Osteocyte (in vitro differentiated cells): ENCODE results near the gene ZNF385B. TPM values are rescaled to one million over a fixed set of nuclear protein-coding genes. Genes with fewer than 3 reads are reported as not detected.

ENCODE experiments used
- DNase-seq: peaks from one replicate; pipeline ENCODE4 v3.0.0; 2021; ENCODE audit warnings: mixed read lengths; ENCODE audit not compliant: unreplicated experiment; ENCODE audit errors: extremely low spot score
- H3K27ac Mint-ChIP-seq: one replicate; pipeline ENCODE4 v1.8.0; 2021; ENCODE audit warnings: mild to moderate bottlenecking, mixed read lengths; ENCODE audit not compliant: unreplicated experiment
- H3K27me3 Mint-ChIP-seq: one replicate; pipeline ENCODE4 v1.8.0; 2021; ENCODE audit warnings: mixed read lengths; ENCODE audit not compliant: unreplicated experiment
- H3K36me3 Mint-ChIP-seq: one replicate; pipeline ENCODE4 v1.8.0; 2021; ENCODE audit warnings: mixed read lengths; ENCODE audit not compliant: unreplicated experiment
- H3K4me1 Mint-ChIP-seq: one replicate; pipeline ENCODE4 v1.8.0; 2021; ENCODE audit warnings: mixed read lengths; ENCODE audit not compliant: unreplicated experiment
- H3K4me3 Mint-ChIP-seq: one replicate; pipeline ENCODE4 v1.8.0; 2021; ENCODE audit warnings: mild to moderate bottlenecking, moderate library complexity, mixed read lengths; ENCODE audit not compliant: unreplicated experiment
- H3K9me3 Mint-ChIP-seq: one replicate; pipeline ENCODE4 v1.8.0; 2021; ENCODE audit warnings: mixed read lengths; ENCODE audit not compliant: unreplicated experiment
- total RNA-seq: library from RNA; stranded (reverse); gene quantifications from 2 replicates; pipeline ENCODE4 v1.2.1, GENCODE V29; 2021
- TF ChIP-seq, protein P1 (sequence below): fragments of 200-600 bp; sonication (generic); IDR thresholded peaks from 2 replicates; pipeline ENCODE4 v1.5.0; 2021; ENCODE audit warnings: antibody characterized with exemption, mild to moderate bottlenecking, moderate library complexity

Gene ZNF385B
- total RNA-seq, 1 donor from 2014 or later = 0.13 TPM

DNA sequence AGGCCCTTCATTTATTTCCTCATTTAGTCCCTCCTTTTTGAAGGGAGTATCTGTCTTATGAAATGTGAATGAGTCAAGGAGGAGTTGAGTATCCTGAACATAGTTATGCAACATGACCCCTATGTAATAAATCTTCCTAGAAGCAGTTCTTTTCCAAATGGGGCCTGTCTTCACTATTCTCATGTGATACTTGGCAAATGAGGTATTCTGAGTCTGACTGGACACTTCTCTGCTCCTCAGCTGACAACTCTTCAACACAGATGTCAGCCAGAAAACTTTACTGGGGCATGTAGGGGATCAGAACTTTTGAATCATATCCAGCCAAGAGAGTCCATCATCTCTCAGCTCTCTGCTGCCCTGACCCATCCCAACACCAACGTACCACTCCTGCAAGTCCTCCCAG lies 291.6 kb downstream of the ZNF385B start:
- no peak overlapping the region for H3K4me3 Mint-ChIP-seq
- no peaks in the 10 kb centered on the region for H3K36me3 Mint-ChIP-seq
- no peaks in the 10 kb centered on the region for H3K9me3 Mint-ChIP-seq
- no peak for DNase-seq
- H3K4me1 Mint-ChIP-seq = peaks cover 14% of the 10 kb centered on the region
- H3K27ac Mint-ChIP-seq = no peak overlapping the region
- TF ChIP-seq, protein P1, sequence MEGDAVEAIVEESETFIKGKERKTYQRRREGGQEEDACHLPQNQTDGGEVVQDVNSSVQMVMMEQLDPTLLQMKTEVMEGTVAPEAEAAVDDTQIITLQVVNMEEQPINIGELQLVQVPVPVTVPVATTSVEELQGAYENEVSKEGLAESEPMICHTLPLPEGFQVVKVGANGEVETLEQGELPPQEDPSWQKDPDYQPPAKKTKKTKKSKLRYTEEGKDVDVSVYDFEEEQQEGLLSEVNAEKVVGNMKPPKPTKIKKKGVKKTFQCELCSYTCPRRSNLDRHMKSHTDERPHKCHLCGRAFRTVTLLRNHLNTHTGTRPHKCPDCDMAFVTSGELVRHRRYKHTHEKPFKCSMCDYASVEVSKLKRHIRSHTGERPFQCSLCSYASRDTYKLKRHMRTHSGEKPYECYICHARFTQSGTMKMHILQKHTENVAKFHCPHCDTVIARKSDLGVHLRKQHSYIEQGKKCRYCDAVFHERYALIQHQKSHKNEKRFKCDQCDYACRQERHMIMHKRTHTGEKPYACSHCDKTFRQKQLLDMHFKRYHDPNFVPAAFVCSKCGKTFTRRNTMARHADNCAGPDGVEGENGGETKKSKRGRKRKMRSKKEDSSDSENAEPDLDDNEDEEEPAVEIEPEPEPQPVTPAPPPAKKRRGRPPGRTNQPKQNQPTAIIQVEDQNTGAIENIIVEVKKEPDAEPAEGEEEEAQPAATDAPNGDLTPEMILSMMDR = no peak
- H3K27me3 Mint-ChIP-seq = no peaks in the 10 kb centered on the region

DNA sequence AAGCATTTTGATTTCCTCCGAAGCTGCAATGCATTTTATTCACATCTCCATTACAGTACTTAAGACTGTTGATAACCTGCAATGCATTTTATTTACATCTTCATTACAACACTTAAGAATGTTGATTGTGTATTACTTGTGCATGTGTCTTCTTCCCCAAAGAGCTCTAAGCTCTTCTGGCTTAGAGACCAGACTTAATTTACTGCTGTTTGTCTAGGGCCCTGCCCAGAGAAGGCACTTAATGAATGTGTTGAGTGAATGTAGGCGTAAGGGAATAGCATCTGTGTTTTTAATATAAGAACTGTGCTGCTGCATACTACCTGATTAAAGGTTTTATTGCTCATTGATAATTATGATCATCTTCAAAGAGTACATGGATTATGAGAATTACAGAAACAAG lies 295.6 kb downstream of the ZNF385B start:
- Mint-ChIP-seq H3K36me3 (no peaks in the 10 kb centered on the region), H3K9me3 (no peaks in the 10 kb centered on the region), H3K4me3 (no peak overlapping the region), H3K27me3 (no peaks in the 10 kb centered on the region), H3K27ac (no peak overlapping the region), H3K4me1 (peaks cover 14% of the 10 kb centered on the region)
- no peak for DNase-seq
- TF ChIP-seq, protein P1 = no peak

DNA sequence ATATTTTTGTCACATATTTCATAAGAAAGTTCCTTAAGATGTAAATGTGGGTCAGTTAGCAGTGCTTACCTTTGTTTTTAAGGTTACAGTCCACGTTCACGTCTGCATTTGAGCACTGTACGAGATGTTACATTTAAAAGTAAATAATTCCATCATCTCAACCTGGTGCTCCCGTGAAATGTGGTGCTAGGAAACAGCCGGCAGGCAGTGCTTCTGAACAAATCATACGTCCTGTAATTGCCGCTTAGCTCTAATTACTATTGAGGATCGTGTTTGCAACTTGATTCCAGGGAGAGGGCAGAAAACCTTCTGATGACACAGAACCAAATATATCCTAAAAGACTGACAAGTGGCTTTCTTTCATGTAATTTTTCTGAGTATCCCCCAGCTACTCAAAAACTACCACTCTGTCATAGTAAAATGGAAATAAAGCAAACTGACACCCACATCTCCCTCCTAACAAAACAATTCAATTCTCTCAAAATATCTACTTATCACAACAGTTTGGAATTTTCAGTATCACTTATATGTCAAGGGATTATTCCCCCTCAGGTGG lies 299.0 kb downstream of the ZNF385B start:
- Mint-ChIP-seq H3K36me3 (no peaks in the 10 kb centered on the region), H3K4me3 (no peak overlapping the region), H3K9me3 (no peaks in the 10 kb centered on the region), H3K27ac (no peak overlapping the region), H3K4me1 (peaks cover 19% of the 10 kb centered on the region), H3K27me3 (no peaks in the 10 kb centered on the region)
- no peak for DNase-seq
- TF ChIP-seq, protein P1 = no peak

DNA sequence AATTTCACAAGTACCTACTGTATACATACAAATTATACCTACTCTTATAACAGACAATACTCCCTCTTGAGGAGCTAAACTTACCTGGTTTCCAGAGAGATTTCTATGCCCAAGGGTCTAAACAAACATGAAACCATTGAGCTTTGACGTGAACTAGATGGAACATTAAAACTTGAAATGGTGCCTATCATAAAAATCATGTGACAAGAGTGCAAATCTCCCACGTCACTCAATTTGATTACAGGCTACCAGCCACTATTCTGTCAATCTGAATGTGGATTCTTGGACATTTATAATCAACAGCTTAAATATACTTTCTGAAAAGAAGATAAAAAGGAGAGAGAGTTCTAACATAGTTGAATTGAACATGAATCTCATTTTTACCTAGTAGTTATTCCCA lies 299.7 kb downstream of the ZNF385B start:
- Mint-ChIP-seq H3K36me3 (no peaks in the 10 kb centered on the region), H3K4me1 (peaks cover 19% of the 10 kb centered on the region), H3K27me3 (no peaks in the 10 kb centered on the region), H3K4me3 (no peak overlapping the region), H3K9me3 (no peaks in the 10 kb centered on the region), H3K27ac (no peak overlapping the region)
- no peak for DNase-seq
- TF ChIP-seq, protein P1 = no peak

DNA sequence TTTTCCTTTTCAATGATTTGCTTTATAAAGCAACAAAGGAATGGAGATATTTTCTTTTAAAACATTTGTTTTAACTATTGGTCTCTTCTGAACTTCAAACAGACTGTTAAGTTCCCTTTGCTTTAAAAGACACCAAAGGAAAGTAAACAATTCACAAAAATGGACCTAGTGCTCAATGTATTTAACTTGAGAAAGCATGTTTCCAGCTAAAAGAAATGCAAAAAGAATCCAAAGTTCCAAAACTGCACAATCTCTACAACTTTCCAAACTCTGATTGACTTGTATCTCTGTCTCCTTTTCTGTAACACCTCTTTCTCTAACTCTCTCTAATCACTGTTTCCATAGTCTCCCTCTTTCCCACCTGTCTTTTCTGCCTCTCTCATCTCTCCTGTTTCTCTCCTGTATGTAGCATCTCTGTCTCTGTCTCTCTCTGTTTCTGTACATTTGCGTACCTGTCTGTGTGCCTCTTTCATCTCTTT lies 301.1 kb downstream of the ZNF385B start:
- Mint-ChIP-seq H3K27ac (no peak overlapping the region), H3K9me3 (no peaks in the 10 kb centered on the region), H3K36me3 (no peaks in the 10 kb centered on the region), H3K4me3 (no peak overlapping the region), H3K4me1 (peaks cover 19% of the 10 kb centered on the region), H3K27me3 (no peaks in the 10 kb centered on the region)
- DNase-seq = no peak
- TF ChIP-seq, protein P1 = no peak
